ENCODE measurements around the gene NEDD4. TPM values are rescaled to one million over a fixed set of nuclear protein-coding genes. Genes with fewer than 3 reads are reported as not detected.
"Not testable (repeated sequence)": the region's sequence is repeated elsewhere in the genome, so short reads cannot be mapped to it uniquely, and the experiment has no call there.

The NEDD4 gene
- total RNA-seq, 1 donor from 2014 or later: 15.6 TPM

DNA sequence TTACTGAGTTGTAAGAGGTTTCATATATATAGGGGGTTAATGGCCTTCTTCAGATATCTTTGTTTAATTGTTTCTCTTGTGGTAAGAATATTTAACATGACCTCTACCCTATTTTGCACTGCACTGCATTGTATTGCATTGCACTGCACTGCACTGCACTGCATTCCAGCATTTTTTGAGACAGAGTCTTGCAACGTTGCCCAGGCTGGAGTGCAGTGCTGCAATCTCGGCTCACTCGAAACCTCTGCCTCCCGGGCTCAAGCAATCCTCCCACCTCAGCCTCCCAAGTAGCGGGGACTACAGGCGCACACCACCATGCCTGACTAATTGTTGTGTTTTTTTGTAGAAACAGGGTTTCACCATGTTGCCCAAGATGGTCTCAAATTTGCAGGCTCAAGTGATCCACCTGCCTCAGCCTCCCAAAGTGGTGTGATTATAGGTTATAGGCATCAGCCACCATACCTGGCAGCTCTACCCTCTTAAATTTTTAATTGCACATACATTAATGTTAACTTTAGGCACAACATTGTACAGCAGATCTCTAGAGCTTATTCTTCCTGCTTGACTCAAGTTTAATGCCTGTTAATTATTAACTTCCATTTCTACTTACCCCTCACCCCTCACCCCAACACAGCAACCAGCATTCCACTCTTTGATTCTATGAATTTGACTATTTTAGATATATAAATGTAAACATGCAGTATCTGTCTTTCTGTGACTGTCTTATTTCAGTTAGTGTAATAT, 38.4 kb downstream of the NEDD4 start:
- H3K4me3 ChIP-seq (ENCODE audit: low read depth, low read length): no peak overlapping the region
- no peak for DNase-seq (ENCODE audit: low read depth)
- TF ChIP-seq, protein P1, sequence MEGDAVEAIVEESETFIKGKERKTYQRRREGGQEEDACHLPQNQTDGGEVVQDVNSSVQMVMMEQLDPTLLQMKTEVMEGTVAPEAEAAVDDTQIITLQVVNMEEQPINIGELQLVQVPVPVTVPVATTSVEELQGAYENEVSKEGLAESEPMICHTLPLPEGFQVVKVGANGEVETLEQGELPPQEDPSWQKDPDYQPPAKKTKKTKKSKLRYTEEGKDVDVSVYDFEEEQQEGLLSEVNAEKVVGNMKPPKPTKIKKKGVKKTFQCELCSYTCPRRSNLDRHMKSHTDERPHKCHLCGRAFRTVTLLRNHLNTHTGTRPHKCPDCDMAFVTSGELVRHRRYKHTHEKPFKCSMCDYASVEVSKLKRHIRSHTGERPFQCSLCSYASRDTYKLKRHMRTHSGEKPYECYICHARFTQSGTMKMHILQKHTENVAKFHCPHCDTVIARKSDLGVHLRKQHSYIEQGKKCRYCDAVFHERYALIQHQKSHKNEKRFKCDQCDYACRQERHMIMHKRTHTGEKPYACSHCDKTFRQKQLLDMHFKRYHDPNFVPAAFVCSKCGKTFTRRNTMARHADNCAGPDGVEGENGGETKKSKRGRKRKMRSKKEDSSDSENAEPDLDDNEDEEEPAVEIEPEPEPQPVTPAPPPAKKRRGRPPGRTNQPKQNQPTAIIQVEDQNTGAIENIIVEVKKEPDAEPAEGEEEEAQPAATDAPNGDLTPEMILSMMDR (conservative IDR thresholded peaks at IDR 0.05; ENCODE audit: low read depth, low read length): no peak

DNA sequence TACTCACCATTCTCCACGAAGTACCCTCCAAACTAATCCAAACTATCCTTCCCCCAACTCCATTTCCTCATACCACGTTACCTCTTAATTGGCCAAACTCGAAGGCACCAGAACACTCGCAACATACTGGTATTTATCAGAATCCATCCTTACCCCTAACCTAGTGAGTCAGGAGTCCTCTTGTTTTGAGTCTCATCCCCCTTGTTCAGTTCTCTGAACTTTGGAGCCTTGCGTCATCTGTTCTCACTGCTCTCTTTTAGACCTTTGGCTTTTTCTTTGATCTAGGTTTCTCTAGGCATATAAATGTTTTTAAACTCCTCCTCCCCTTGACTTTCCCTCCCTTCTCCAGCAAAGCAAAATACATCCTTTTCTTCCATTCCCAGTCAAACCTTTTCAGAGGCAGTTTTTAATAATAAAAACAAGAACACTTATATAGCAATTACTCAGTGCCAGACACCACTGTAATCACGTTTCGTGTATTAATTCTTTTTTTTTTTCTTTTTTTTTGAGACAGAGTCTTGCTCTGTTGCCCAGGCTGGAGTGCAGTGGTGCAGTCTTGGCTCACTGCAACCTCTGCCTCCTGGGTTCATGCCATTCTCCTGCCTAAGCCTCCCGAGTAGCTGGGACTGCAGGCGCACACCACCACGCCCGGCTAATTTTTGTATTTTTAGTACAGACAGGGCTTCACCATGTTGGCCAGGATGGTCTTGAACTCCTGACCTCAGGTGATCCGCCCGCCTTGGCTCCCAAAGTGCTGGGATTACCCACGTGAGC, 40.7 kb downstream of the NEDD4 start:
- DNase-seq (ENCODE audit: low read depth): peak; percentile 66
- H3K4me3 ChIP-seq (ENCODE audit: low read depth, low read length): peak overlapping the region; percentile 8

DNA sequence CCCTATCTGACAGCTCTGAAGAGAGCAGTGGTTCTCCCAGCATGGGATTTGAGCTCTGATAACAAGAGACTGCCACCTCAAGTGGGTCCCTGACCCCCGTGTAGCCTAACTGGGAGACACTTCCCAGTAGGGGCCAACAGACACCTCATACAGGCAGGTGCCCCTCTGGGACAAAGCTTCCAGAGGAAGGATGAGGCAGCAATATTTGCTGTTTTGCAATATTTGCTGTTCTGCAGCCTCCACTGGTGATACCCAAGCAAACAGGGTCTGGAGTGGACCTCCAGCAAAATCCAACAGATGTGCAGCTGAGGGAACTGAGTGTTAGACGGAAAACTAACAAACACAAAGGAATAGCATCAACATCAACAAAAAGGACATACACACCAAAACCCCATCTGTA, 48.8 kb downstream of the NEDD4 start:
- not testable (repeated sequence) for DNase-seq (ENCODE audit: low read depth); H3K4me3 ChIP-seq (ENCODE audit: low read depth, low read length)

DNA sequence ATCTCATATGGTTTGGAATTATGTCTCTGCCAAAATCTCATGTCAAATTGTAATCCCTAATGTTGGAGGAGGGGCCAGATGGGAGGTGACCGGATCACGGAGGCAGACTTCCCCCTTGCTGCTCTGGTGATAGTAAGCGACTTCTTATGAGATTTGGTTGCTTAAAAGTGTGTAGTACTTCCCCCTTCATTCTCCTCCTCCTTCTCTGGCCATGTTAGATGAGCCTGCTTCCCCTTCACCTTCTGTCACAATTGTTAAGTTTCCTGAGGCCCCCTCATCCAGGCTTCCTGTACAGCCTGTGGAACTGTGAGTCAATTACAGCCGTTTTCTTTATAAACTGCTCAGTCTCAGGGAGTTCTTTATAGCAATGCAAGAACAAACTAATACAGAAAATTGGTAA, 51.1 kb downstream of the NEDD4 start:
- TF ChIP-seq, protein P1 (conservative IDR thresholded peaks at IDR 0.05; ENCODE audit: low read depth, low read length): no peak
- no peak overlapping the region for H3K4me3 ChIP-seq (ENCODE audit: low read depth, low read length)
- no peak for DNase-seq (ENCODE audit: low read depth)

DNA sequence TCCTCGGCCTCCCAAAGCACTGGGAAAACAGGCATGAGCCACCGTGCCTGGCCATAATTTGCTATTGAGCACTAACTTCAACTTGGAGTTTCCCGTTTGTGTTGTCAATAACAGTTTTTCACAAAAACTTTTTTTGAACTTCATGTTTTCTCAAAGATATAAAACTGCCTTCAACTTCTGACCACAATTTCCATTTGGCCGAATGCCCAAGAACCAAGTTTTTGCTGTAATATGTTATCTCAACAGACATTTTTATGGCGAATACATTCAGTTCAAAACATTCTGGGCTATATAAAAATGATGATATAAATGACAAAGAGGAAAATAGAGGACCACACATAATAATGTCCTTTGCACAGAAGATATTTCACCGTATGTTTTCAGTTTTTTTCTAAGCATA, 56.4 kb downstream of the NEDD4 start:
- TF ChIP-seq, protein P1 (conservative IDR thresholded peaks at IDR 0.05; ENCODE audit: low read depth, low read length): no peak
- DNase-seq (ENCODE audit: low read depth): no peak
- H3K4me3 ChIP-seq (ENCODE audit: low read depth, low read length): no peak overlapping the region

DNA sequence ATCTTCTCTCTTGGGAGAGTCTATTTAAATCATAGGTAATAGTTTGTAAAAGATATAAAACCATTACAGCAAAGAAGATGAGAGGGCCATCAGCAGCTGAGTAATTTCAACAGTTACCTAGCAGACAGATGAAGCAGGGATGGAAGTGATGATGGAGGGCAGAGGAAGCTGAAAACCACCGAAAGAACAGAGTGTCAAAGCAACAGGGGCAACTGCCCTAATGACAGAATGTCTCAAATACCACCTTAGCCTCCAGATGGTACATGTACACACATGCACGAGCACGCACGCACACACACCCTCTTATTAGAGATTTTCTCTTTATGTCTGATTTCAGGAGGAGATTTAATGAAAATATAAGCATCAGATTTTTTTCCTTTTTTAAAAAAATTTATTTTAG, 64.5 kb downstream of the NEDD4 start:
- no peak overlapping the region for H3K4me3 ChIP-seq (ENCODE audit: low read depth, low read length)
- no peak for DNase-seq (ENCODE audit: low read depth)
- TF ChIP-seq, protein P1 (conservative IDR thresholded peaks at IDR 0.05; ENCODE audit: low read depth, low read length): no peak

DNA sequence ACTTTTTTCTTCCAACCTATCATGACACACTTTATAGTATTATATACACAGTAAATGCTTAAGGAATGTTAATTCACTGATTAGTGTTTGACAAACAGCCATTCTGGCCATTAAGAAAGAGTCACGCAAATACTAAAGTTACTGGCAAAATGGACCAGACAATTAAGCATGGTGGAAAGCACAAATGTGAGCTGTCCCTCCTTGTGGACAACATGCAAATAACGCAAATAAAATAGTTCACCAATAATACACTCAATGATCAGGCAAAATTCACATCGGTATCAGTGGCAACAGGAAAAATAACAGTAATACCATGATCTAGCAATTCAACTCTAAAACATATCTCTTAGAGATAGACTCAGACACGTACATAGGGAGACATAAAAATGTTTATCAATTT, 71.7 kb downstream of the NEDD4 start:
- no peak for DNase-seq (ENCODE audit: low read depth)
- H3K4me3 ChIP-seq (ENCODE audit: low read depth, low read length): no peak overlapping the region
- TF ChIP-seq, protein P1 (conservative IDR thresholded peaks at IDR 0.05; ENCODE audit: low read depth, low read length): no peak

DNA sequence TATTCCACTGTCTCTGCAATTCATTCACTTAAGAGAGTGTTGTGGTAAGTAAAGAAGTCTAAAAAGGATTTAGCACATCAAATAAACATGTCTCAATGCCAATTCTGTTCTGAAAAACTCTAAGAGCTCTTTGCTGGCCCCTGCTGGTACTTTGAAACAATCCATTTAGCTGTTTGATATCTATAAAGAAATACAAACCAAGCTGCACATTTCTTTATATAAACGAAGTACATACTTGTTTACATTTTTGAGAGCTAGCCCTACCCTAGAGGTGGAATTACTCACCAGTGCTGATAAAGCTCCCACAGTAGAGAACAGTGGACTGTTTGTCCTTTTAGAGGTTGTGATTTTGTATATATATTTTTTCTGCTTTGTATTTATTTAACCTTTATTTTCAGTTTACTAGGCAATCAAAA, 75.5 kb downstream of the NEDD4 start:
- no peak overlapping the region for H3K4me3 ChIP-seq (ENCODE audit: low read depth, low read length)
- TF ChIP-seq, protein P1 (conservative IDR thresholded peaks at IDR 0.05; ENCODE audit: low read depth, low read length): peak; percentile 81
- DNase-seq (ENCODE audit: low read depth): no peak

Measured in epithelial cell of proximal tubule (primary cell).